ENCODE data around the gene CCN6. TPM values are rescaled to one million over a fixed set of nuclear protein-coding genes. Genes with fewer than 3 reads are reported as not detected.

Gene CCN6
- not detected for total RNA-seq

DNA sequence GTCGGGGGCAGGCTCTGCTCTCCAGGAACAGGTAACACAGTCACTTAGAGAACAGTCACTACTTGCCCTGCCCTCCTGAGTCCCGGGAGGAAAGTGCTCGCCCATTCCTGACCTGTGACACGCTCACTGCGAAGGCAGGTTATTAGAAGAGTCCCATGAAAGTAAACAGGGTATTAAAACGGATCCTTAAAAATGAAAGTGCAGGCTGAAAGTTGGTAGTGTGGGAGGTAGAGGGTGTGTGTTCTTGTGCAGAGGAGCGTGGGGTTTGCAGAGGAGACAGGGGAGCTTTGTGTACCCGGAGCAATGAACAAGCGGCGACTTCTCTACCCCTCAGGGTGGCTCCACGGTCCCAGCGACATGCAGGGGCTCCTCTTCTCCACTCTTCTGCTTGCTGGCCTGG lies at the start of gene CCN6:
CCN6 (plus strand) TSS at position 104 of the 400 bp plus-strand sequence; CDS start at position 358, 254 bp downstream.
- DNase-seq (ENCODE audit: low spot score in 2 of 2) (no peak), FAIRE-seq (no peak)

DNA sequence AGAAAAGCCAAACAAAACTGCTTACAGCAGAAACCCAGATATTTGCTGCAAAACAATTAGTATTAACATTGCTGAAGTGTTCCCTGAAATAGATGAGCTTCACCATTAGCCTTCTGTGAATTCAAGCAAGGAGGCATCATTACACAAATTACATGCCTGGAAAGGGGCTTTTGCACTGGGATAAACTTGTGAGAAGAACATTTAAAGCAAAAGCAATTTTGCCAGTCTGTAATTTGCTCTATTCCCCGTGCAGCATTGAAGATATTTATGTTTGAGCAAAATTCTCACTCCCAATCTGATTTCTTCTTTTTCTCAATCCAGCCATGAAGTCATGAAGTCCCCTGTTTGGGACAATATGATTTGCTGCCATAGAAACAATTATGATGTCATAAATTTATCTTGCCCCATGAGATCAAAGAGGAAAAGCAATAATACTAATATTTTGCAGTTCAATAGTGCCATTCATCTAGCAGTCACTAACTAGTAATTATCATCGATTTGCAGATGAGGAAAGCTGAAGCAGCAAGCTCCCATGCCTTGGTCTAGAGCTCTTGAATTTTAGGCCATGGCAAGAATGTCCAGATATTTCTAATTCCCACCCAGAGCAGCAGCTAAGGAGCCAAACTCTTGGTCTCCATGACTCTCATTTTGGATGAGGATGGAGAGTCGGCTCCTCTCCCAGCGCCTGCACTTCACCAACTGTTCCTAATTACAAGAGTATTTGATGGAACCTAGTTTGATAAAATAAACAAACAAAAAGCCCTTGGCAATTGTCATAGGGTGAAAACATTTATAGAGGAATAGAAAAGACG lies 49.5 kb upstream of the CCN6 start:
- FAIRE-seq: no peak

DNA sequence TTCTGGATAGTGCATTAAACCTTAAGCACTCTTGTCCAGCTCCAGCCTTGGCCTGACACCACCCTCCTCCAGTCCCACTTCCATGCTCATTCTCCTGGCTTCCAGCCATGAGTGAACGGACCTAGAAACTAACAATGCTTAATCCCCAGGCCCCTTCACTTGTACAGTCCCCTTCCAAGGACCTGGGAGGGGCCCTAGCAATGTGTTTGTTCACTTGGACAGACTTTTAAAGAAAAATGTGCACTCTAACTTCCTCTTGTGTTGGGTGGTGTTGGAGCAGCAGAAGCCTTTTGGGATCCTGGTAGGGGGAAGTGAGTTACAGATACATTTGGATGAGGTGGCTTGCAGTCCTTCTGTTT lies 48.9 kb upstream of the CCN6 start:
- FAIRE-seq (no peak), DNase-seq (ENCODE audit: low spot score in 2 of 2) (no peak)

More for the DNA sequence above, 49.5 kb upstream of the CCN6 start:
- DNase-seq (ENCODE audit: low spot score in 2 of 2): no peak

DNA sequence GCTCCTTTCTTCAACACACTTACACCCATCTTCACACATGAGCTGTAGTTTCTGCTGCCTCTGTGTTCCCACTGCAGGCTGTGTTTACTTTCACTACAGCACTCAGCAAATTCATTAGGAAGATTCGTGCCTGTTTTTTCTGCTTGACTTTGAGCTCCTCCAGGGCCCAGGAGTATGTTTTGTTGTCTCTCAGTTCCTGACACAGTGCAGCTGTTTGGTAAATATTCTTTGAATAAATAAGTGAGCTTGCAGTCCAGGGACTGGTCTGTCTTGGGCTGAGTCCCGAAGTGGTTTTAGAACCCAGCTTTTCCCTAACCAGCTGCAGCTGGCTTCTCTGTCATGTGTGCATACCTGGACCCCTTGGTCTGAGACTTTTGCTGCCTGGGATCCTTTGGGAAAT lies 46.6 kb upstream of the CCN6 start:
- no peak for DNase-seq (ENCODE audit: low spot score in 2 of 2)
- no peak for FAIRE-seq

DNA sequence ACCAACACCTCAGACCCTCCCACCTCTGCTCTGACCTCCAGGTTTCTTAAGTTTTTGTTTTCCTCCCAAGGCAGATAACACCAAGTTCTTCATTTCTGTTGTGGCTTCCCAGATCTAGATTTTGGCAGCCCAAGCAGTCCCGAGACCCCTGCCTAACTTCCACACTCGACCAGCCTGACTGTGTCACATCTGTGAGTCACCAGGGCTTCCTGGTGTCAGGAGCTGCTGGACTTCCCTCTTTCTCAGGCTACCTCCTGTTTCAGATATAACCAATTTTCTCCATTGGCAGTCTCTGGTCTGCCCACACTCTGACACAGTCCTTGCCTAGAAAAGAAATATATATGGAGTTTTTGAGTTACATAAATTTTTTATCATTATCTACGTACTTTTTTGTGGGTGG lies 46.1 kb upstream of the CCN6 start:
- DNase-seq (ENCODE audit: low spot score in 2 of 2): no peak
- no peak for FAIRE-seq

DNA sequence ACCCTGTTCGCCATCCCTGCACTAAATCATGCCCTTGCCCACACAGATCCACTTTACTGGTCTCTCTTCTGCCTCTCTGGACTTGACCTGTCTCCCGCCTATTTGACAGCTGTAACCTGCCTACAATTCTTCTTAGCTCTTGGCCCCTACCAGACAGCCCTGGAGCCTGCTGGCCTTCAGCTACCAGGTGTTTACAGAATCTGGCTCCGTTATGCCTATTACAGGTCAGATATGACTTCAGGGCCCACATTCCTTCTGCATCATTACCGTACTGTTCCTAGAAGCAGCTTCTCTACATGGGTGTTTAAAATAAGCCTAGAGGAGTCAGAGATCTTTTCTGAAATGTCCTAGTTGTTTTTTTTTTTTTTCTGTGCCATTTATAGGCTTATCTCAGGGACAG lies 45.4 kb upstream of the CCN6 start:
- FAIRE-seq (no peak), DNase-seq (ENCODE audit: low spot score in 2 of 2) (no peak)

DNA sequence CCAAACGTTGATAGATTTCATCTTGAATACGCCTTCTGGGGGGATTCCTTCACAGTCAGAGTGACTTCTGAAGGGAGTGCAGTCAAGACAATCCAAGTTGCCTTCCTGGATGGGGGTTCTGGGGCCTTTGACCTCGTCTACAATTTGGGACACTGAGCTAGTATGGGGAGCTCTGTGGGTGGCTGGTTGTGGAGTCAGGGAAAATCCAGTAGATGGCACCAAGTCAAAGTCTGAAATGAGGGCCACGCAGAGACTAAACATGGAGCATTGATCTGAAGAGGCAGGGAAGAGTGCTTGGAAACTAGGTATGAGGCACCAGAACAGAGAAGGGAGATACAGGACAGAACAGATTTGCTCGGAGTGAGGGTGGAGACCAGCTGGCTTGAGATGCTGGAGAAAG lies 43.6 kb upstream of the CCN6 start:
- no peak for DNase-seq (ENCODE audit: low spot score in 2 of 2)
- FAIRE-seq: no peak

DNA sequence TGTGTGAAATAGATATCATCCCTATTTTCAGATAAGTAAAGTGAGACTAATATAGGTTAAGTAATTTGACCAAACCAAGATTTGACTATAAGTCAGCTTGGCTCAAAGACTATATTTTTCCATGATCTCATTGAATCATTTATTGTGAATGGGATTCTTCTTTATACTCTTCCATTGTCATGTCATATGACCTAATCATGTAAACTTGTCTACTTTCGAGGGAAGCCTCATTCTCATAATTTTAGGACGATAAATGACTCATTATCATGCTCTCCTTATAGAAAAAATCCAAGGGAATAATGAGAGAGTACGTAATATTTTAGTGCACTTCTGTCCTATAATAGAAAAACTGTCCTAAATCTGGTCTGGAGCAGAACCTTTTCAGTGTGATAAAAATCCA lies 40.9 kb upstream of the CCN6 start:
- no peak for DNase-seq (ENCODE audit: low spot score in 2 of 2)
- FAIRE-seq: no peak

DNA sequence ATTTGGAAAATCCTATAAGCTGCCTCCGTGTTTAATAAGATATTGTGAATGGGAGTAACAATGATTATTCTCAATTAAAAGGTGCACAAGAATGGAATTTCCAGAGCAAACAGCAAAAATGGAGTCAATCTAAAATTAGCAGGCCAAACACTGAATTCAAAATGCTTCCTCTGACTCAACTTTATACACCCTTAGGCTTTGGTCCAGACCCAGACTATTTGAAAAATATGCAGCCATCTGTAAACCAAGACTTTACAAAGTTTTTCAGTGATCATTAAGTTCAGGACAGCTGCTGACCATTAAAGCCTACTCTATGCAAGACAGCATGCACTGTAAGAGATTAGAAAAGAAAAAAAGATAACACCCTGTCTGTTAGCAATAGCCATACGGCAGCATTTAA lies 39.4 kb upstream of the CCN6 start:
- no peak for DNase-seq (ENCODE audit: low spot score in 2 of 2)
- FAIRE-seq: no peak

DNA sequence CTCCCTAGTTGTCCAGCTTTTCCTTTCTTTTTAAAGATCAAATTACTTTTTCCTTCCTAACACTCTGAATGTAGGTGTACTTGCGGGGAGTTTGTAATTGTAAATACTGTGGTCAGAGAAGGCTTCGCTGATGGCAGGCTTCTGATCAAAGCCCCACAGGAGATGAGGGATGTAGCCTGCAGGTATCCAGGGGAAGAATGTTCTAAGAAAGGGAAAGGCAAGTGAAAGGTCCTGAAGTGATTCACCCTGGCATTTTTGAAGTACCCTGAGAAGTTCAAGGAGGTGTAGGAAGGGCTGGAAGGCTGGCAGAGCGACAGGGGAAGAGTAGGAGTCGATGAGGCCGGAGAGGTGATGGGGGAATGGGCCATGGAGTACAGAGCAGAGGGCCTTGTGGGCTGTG lies 38.2 kb upstream of the CCN6 start:
- FAIRE-seq: no peak
- no peak for DNase-seq (ENCODE audit: low spot score in 2 of 2)

DNA sequence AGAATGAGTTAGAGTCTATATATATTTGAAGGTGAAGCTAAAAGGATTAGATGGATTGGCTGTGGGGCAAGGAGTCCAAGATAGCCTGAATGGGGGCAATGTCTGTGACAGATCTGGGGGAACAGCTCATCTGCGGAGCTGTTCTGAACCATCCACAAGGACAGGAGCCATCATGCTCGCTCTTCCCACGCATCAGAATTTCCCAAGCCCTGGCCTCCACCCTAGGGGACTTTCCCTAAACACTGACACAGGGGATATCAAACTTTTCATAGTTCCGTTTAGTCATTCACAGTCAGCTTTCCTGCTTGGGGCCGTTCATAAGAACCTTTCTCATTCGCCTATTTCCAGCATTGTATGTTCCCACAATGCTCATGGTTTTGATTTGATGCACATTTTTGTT lies 37.6 kb upstream of the CCN6 start:
- FAIRE-seq: no peak
- DNase-seq (ENCODE audit: low spot score in 2 of 2): no peak

DNA sequence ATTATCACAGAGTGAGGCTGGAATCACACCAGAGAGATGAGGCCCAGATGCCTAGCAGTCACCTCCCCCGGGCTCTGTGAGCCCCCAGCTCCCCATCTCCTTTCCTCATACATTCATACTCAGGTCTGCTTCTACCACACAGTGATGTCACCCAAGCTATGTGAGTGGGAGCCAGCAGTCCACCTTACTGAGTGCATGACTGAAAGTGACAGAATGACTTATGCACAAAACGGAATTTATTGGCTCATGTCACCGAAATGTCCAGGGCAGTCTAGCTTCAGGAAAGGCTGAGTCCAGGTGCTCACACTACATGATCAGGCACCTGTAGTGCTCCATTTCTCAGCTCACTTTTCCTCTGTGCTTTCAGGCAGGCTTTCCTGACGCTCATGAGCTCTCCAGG lies 36.7 kb upstream of the CCN6 start:
- DNase-seq (ENCODE audit: low spot score in 2 of 2): no peak
- FAIRE-seq: no peak

DNA sequence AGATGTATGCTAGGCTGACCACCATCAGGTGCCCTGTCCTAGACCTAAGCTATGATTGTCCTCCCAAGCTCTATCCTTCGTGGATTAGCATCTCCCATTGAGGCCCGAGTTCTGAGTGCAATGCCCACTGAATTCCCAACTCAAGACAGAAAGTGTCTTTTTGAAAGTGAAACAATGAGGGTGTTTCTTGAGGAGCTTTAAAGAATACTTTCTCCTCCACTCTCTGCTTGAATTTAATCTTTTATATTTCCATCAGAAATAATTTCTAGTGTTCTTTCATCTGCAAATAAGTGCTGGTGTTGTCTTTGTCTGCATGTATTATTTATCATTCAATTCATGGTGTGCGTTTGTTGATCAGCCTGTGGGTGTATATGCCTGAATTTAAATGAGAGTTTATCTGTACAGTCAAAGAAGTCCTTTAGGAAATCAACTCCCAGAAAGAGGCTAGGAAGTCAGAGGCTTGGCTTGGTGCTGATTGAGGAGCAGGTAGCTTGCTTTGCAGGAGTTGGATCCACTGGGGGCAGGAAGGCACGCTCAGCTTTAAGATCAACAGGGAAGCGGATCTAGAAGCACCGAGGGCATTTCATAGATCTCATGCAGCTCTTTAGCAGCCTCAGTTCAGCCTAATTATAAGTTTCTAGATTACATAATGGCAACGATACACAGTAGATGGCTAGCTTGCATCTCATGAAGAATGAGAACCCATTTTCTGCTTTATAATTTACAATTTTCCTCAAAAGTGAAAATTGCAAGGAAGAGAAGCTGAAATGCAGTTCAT lies 36.0 kb upstream of the CCN6 start:
- FAIRE-seq: no peak
- no peak for DNase-seq (ENCODE audit: low spot score in 2 of 2)

DNA sequence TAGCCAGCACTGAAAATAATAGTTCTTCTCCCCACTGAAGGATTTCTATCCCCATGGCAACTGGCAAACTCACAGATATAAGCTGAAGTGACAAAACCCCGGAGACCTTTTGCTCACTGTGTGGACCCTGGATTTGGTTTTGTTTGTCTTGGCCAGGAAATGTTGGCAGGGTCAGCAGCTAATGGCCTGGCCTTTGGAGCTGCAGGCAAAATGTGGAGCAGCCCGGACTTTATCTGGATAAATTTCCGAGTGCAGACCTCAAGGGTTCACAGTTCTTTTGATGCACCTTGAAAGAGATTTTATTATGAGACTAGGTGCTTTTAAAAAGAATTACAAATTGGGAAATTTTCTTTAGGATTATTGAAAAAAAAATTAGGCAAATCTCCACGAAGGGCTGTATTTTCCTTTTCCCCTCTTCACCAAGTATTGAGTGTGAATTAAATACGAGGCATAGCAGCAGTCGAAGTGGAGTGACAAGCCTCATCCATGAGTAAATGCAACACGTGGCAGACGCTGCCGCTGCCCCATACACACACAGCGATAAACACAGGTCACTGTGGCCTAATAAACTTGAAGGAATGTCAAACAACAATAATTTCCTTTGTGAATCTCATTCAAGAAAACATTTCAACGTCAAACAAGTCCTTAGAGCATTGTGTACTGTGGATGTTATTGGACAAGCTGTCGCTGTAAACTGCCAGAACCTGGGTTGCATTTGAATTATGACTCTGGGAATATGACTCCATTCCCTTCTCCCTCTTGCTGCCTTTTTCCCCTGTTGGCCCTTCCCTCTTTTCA lies 35.1 kb upstream of the CCN6 start:
- FAIRE-seq (no peak), DNase-seq (ENCODE audit: low spot score in 2 of 2) (no peak)

DNA sequence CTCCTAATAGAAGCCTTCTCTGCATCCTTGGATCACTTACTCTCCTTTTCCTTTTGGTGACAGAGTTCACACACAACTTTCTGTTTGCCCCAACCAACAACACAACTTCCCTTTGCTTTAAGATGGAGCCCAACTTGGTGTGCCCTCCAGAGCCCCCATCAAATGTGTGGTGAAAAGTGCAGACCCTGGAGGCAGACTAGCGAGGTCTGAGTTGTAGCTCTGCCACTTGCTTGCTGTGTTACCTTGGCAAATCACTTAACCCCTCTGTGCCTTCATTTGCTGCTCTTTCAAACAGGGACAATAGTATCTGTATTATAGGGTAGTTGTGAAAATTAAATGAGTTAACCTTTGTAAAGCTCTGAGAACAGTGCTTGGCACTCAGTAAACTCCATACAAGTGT lies 34.3 kb upstream of the CCN6 start:
- DNase-seq (ENCODE audit: low spot score in 2 of 2) (no peak), FAIRE-seq (no peak)

DNA sequence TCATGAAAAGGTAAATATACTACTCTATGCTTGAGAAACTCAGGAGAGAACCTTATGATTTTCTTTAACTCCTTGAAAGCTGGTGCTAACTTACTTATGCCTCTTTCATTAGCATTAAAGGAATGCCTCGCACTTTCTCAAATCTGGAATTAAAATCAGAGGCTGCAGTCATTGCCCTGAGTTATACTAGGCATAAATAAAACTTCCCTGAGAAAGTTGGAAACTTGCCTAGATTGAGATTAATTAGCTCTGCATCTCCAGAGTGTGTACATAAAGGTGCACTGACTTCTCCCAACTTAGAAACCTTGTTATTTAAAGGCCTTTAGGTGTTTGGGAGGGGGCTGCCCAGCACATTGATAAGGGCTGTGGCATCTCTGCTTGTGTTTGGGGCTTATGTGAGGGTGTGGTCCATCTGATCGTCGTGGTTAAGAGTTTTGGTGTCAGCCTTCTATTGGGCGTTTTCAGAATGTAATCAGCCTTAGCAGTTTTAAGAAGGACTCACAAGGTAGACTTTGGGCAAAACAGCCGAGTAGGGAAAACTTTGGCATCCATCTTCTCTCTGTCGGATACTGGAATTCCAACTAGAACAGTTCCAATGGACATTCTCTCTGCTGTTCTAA lies 32.1 kb upstream of the CCN6 start:
- FAIRE-seq (no peak), DNase-seq (ENCODE audit: low spot score in 2 of 2) (no peak)

DNA sequence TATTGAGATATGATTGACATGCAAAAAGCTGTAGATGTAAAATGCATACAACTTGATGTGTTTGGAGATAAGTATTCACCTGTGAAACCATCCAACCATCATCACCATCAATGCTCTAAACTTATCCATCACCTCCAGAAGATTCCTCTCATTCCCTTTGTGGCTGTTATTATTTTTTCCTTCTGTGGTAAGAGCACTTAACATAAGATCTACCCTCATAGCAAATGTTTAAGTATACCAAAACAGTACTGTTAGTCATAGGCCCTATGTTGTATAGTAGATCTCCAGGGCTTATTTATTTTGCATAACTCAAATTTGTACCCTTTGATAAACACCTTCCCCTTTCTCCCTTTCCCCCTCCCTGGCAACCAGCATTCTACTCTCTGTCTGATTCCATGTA lies 31.2 kb upstream of the CCN6 start:
- FAIRE-seq (no peak), DNase-seq (ENCODE audit: low spot score in 2 of 2) (no peak)

DNA sequence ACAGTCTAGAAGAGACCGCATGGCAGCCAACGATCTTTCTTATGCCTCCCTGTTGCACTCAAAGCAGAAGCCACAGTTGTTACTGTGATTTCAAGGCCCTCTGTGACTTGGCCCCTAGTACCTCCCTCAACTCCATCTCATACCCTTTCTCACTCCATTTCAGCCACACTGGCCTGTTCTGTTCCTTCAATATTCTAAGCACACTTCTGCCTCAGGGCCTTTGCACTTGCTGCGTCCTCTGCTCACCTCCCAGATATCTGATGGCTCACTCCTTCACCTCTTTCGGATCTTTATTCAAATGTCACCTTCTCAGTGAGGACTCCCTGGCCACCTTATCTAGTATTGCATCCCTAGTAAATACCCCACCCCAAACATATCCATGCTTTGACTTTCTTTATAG lies 29.4 kb upstream of the CCN6 start:
- FAIRE-seq (no peak), DNase-seq (ENCODE audit: low spot score in 2 of 2) (no peak)

DNA sequence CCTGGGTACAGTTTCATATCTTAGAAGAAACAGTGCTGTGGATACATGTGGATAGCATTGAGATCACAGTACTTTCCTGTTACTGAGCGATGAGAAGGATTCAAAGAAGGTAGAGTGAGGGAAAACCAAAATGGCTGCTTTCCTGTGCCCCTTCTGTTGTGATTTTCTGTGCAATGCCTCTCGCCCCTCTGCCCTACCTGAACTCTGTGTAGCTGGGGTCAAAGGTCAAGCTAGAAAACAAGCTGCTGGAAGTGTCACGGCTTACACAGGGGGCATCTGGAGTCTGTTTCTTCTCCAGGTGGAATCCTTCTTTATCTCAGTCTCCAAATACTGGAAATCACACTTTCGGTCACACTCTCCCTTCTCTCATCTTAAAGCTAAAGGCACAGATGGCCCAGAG lies 27.0 kb upstream of the CCN6 start:
- DNase-seq (ENCODE audit: low spot score in 2 of 2) (no peak), FAIRE-seq (no peak)

DNA sequence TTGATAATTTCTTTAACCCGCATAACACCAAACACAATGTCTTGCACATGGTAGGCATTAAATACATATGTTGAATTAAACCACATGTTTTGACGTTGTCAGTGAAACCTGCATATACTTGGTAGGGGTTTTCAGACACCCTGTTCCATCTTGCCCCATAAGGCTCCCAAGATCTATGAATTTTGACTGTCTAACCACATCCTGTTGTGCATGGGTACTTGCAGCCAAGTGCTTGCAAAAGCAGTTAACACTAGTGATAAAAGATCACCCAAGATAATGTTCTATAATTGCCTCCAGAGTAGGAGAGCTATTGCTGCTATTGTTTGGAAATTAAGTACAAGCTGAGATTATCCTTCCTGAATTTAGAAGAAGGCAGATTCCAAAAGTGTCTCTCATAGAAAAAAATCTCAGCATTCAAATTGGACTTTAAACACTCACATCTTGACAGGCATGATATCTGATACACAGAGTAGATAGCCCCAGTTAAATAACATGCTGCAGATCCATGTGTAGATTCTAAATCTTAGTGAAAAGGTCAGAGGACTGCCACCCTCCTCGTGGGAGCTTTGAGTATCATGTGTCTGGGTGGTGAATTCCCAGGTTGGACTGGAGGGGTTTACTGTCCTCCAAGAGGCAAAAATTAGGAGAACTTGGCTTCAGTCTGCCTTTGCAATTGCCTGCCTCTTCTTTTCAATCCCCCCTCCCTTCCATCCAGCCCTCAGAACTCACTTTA lies 25.8 kb upstream of the CCN6 start:
- DNase-seq (ENCODE audit: low spot score in 2 of 2) (no peak), FAIRE-seq (no peak)
